Esophagus squamous epithelium (tissue), 5 donors: ENCODE measurements around the gene CEP350. TPM values are rescaled to one million over a fixed set of nuclear protein-coding genes. Genes with fewer than 3 reads are reported as not detected.

Experiments used
- DNase-seq: peaks from one replicate; lab custom pipeline; 2025; lab: John Stamatoyannopoulos, UW
- H3K27ac ChIP-seq, 4 donors: fragments of 200-600 bp; sonication (generic); one replicate each; pipeline ENCODE4 v1.5.1; 2016 to 2019; ENCODE audit warnings: mild to moderate bottlenecking in 1 of 4
- H3K27me3 ChIP-seq, 4 donors: fragments of 200-600 bp; sonication (generic); 1 replicate in 3 of 4; 2 replicates in 1 of 4; pipeline versions ENCODE4 v1.5.1 to v1.6.0; 2017 to 2021; ENCODE audit warnings: antibody characterized with exemption in 1 of 4
- H3K36me3 ChIP-seq, 3 donors: fragments of 200-600 bp; sonication (generic); one replicate each; pipeline ENCODE4 v1.5.1; 2016 to 2019
- H3K4me1 ChIP-seq, 3 donors: fragments of 200-600 bp; sonication (generic); one replicate each; pipeline ENCODE4 v1.5.1; 2017 to 2019
- H3K4me3 ChIP-seq, 4 donors: fragments of 200-600 bp; sonication (generic); 1 replicate in 3 of 4; 2 replicates in 1 of 4; pipeline ENCODE4 v1.5.1; 2016 to 2019; ENCODE audit warnings: mild to moderate bottlenecking in 2 of 4, moderate library complexity in 1 of 4
- H3K9me3 ChIP-seq, 3 donors: fragments of 200-600 bp; sonication (generic); one replicate each; pipeline ENCODE4 v1.5.1; 2016 to 2019
- POLR2A ChIP-seq, 4 donors: fragments of 450-650 bp; IDR thresholded peaks; one replicate each; pipeline ENCODE4 v1.6.1; 2017; ENCODE audit warnings: antibody characterized with exemption in 4 of 4, mild to moderate bottlenecking in 4 of 4, moderate library complexity in 3 of 4
- WGBS, 2 donors: methylation state at CpG; one replicate each; pipeline ENCODE4 v1.1.5; 2018; 5-methylcytosine and 5-hydroxymethylcytosine counted together
- intact Hi-C: fragments of 100-400 bp; cut with DNase I; formaldehyde crosslinking; loops from one replicate; pipeline ENCODE4 v1.15.0; 2022
- total RNA-seq, 4 donors: library from RNA; depleted of rRNA; stranded (reverse); fragments of >200 nt; gene quantifications; one replicate each; pipeline ENCODE4 v1.1.0, GENCODE V29; 2016
- TF ChIP-seq, protein P1 (sequence below), 6 experiments: fragments of 450-650 bp in 4 of 6; fragments of 200-600 bp in 2 of 6; sonication (generic) in 2 of 6; IDR thresholded peaks; one replicate each; pipeline ENCODE4 v1.5.1; 2016 to 2019; ENCODE audit warnings: antibody characterized with exemption in 6 of 6, mild to moderate bottlenecking in 4 of 6, moderate library complexity in 4 of 6
- donor health status: DM: yes; HTN: yes; CAD: no.

CEP350 gene
- total RNA-seq, 4 donors from 2014 or later = 31.1 to 66.9 (median 45.2) TPM

GRCh38 chr1:180154325-180155181 is 199.9 kb downstream of the CEP350 start, which contains the start of gene QSOX1:
Gene QSOX1 (plus strand): TSS chr1:180154869. CDS start chr1:180154908, 39 bp downstream.
- DNase-seq = peak; percentile 60
- 0% methylated on average over 1 to 2 of the region's 100 CpGs for WGBS, 2 donors
- peak in 3 of 4 donors; percentile 83 to 96 (median 93) for TF ChIP-seq POLR2A (IDR thresholded peaks at IDR 0.05)
- TF ChIP-seq, protein P1, sequence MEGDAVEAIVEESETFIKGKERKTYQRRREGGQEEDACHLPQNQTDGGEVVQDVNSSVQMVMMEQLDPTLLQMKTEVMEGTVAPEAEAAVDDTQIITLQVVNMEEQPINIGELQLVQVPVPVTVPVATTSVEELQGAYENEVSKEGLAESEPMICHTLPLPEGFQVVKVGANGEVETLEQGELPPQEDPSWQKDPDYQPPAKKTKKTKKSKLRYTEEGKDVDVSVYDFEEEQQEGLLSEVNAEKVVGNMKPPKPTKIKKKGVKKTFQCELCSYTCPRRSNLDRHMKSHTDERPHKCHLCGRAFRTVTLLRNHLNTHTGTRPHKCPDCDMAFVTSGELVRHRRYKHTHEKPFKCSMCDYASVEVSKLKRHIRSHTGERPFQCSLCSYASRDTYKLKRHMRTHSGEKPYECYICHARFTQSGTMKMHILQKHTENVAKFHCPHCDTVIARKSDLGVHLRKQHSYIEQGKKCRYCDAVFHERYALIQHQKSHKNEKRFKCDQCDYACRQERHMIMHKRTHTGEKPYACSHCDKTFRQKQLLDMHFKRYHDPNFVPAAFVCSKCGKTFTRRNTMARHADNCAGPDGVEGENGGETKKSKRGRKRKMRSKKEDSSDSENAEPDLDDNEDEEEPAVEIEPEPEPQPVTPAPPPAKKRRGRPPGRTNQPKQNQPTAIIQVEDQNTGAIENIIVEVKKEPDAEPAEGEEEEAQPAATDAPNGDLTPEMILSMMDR (IDR thresholded peaks at IDR 0.05) = peak in 3 of 6 experiments; percentile 8 to 43 (median 17)
- Histone ChIP-seq H3K27me3 (no peaks in the 10 kb centered on the region), H3K4me3 (peak within 1 kb of the TSS; percentile 87 to 99 (median 92)), H3K9me3 (no peaks in the 10 kb centered on the region), H3K4me1 (peaks cover 6 to 61% (median 25%) of the 10 kb centered on the region in 3 donors), H3K36me3 (no peaks in the 10 kb centered on the region), H3K27ac (peak within 1 kb of the TSS; percentile 87 to 96 (median 93))
- intact Hi-C loops = no loop called here

- intact Hi-C loops = no loop called here
- no peak for TF ChIP-seq POLR2A (IDR thresholded peaks at IDR 0.05)
- TF ChIP-seq, protein P1 (IDR thresholded peaks at IDR 0.05) = no peak
- Histone ChIP-seq H3K9me3 (no peaks in the 10 kb centered on the region), H3K27ac (peak overlapping the region; percentile 87 to 96 (median 93)), H3K4me1 (peaks cover 6 to 61% (median 25%) of the 10 kb centered on the region in 3 donors), H3K36me3 (no peaks in the 10 kb centered on the region), H3K27me3 (no peaks in the 10 kb centered on the region), H3K4me3 (peak overlapping the region; percentile 87 to 99 (median 92))
- WGBS, 2 donors = 1% methylated on average over 23 to 26 of the region's 29 CpGs
- DNase-seq = no peak
These were observed 200.6 kb downstream of the CEP350 start for GRCh38 chr1:180155182-180155682.

- DNase-seq = no peak
- TF ChIP-seq POLR2A (IDR thresholded peaks at IDR 0.05) = no peak
- TF ChIP-seq, protein P1 (IDR thresholded peaks at IDR 0.05) = no peak
- peak overlapping the region in 3 of 4 donors; percentile 60 to 96 (median 91) for H3K27ac ChIP-seq
- H3K36me3 ChIP-seq = no peaks in the 10 kb centered on the region
- WGBS, 2 donors = 84% methylated on average over 4 of the region's 4 CpGs
- no peaks in the 10 kb centered on the region for H3K9me3 ChIP-seq
- H3K4me1 ChIP-seq = peaks cover 6 to 58% (median 25%) of the 10 kb centered on the region in 3 donors
- intact Hi-C loops = no loop called here
- H3K4me3 ChIP-seq = peak overlapping the region; percentile 87 to 99 (median 92)
- no peaks in the 10 kb centered on the region for H3K27me3 ChIP-seq
These were observed 201.6 kb downstream of the CEP350 start for GRCh38 chr1:180156201-180156600.

DNA sequence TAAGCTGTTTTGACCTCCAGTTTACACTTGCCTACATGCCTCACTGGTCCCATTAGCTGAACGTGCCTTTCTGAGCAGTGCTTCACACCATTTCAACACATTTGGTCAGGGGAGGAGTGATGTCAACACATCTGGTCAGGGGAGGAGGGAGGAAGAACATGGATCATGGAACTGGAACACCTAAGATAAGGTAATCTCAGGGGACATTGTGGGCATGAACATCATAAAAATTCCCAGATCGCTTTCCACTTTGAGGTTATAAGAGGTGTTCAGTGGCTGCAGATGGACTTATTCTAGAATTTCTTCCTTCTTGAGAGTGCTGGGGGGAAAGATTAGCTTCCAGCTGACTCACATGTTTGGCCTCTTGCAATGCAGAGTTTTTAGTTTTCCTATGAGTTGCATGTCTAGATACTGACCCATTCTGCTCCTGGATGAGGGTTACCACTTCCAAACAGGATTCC is 202.1 kb downstream of the CEP350 start:
- 64 to 87% methylated on average over 2 of the region's 2 CpGs for WGBS, 2 donors
- no peaks in the 10 kb centered on the region for H3K36me3 ChIP-seq
- TF ChIP-seq, protein P1 (IDR thresholded peaks at IDR 0.05) = no peak
- no peak for TF ChIP-seq POLR2A (IDR thresholded peaks at IDR 0.05)
- DNase-seq = no peak
- H3K27ac ChIP-seq = peak overlapping the region in 3 of 4 donors; percentile 60 to 96 (median 91)
- intact Hi-C loops = no loop called here
- peak overlapping the region; percentile 87 to 99 (median 92) for H3K4me3 ChIP-seq
- no peaks in the 10 kb centered on the region for H3K27me3 ChIP-seq
- H3K9me3 ChIP-seq = no peaks in the 10 kb centered on the region
- H3K4me1 ChIP-seq = peaks cover 6 to 53% (median 25%) of the 10 kb centered on the region in 3 donors
